Gastrocnemius medialis (tissue), 4 donors: ENCODE results near the gene FKBP11.

Source experiments
- POLR2A ChIP-seq, 2 donors: fragments of 450-650 bp; IDR thresholded peaks; one replicate each; pipeline ENCODE4 v1.6.1; 2017; ENCODE audit warnings: antibody characterized with exemption in 2 of 2, mild to moderate bottlenecking in 2 of 2, moderate library complexity in 2 of 2
- TF ChIP-seq, protein P1 (sequence below), 5 experiments: fragments of 450-650 bp in 3 of 5; fragments of 200-600 bp in 2 of 5; sonication (generic) in 2 of 5; IDR thresholded peaks in 4 of 5; conservative IDR thresholded peaks in 1 of 5; 1 replicate in 4 of 5; 2 replicates in 1 of 5; pipeline ENCODE4 v1.5.1; 2016 to 2019; ENCODE audit warnings: antibody characterized with exemption in 5 of 5, mild to moderate bottlenecking in 3 of 5, moderate library complexity in 3 of 5

DNA sequence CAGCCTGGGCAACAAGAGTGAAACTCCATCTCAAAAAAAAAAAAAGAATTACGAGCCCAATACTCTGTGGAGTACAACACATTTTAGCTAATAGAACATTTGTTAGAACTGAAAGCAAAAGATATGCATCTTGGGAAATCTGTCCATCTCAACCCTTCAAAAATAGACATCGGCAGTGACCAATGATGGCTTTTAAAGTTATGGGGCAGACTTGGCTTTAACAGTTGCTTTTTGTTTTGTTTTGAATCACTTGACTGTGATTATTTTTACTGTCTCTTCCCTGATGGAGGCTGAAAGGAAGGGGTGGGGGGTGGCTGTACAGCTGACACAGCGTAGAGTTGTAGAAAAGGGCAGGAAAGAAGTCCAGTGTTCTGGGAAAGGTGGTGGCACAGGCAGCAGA is 2.2 kb downstream of the FKBP11 start:
- no peak for TF ChIP-seq POLR2A (IDR thresholded peaks at IDR 0.05)
- TF ChIP-seq, protein P1, sequence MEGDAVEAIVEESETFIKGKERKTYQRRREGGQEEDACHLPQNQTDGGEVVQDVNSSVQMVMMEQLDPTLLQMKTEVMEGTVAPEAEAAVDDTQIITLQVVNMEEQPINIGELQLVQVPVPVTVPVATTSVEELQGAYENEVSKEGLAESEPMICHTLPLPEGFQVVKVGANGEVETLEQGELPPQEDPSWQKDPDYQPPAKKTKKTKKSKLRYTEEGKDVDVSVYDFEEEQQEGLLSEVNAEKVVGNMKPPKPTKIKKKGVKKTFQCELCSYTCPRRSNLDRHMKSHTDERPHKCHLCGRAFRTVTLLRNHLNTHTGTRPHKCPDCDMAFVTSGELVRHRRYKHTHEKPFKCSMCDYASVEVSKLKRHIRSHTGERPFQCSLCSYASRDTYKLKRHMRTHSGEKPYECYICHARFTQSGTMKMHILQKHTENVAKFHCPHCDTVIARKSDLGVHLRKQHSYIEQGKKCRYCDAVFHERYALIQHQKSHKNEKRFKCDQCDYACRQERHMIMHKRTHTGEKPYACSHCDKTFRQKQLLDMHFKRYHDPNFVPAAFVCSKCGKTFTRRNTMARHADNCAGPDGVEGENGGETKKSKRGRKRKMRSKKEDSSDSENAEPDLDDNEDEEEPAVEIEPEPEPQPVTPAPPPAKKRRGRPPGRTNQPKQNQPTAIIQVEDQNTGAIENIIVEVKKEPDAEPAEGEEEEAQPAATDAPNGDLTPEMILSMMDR (IDR thresholded peaks at IDR 0.05 in 4 of 5, conservative IDR thresholded peaks at IDR 0.05 in 1 of 5), result no peak
